Gastroesophageal sphincter (tissue), 4 donors: ENCODE measurements around the gene CDK5R2. TPM values are rescaled to one million over a fixed set of nuclear protein-coding genes. Genes with fewer than 3 reads are reported as not detected.

Experiments used
- ATAC-seq: fragments of 150-250 bp; one replicate; pipeline ENCODE4 v1.9.1; 2016; ENCODE audit warnings: mild to moderate bottlenecking, moderate library complexity
- H3K27ac ChIP-seq, 4 donors: fragments of 200-600 bp; sonication (generic) in 3 of 4; 1 replicate in 3 of 4; 2 replicates in 1 of 4; pipeline ENCODE4 v1.5.1; 2016 to 2019
- H3K27me3 ChIP-seq: fragments of 200-600 bp; sonication (generic); one replicate; pipeline ENCODE4 v1.5.1; 2019
- H3K36me3 ChIP-seq, 2 donors: fragments of 200-600 bp; sonication (generic); one replicate each; pipeline ENCODE4 v1.5.1; 2019; ENCODE audit warnings: control low read depth in 1 of 2
- H3K4me1 ChIP-seq, 3 donors: fragments of 200-600 bp; sonication (generic); 1 replicate in 2 of 3; 2 replicates in 1 of 3; pipeline ENCODE4 v1.5.1; 2016 to 2019; ENCODE audit warnings: control low read depth in 2 of 3
- H3K4me3 ChIP-seq, 2 donors: fragments of 200-600 bp; sonication (generic); one replicate each; pipeline ENCODE4 v1.5.1; 2019; ENCODE audit warnings: mild to moderate bottlenecking in 1 of 2, moderate library complexity in 1 of 2
- H3K9me3 ChIP-seq, 3 donors: fragments of 200-600 bp; sonication (generic); one replicate each; pipeline ENCODE4 v1.5.1; 2017 to 2019; ENCODE audit warnings: control low read depth in 2 of 3
- CTCF ChIP-seq, 4 experiments: fragments of 200-600 bp in 2 of 4; fragments of 450-650 bp in 2 of 4; sonication (generic) in 1 of 4; IDR thresholded peaks; one replicate each; pipeline ENCODE4 v1.5.1; 2017 to 2019; ENCODE audit warnings: antibody characterized with exemption in 4 of 4, mild to moderate bottlenecking in 2 of 4, moderate library complexity in 2 of 4
- EP300 ChIP-seq: sonication (generic); formaldehyde crosslinking; IDR thresholded peaks from one replicate; pipeline ENCODE4 v1.6.1; 2017; ENCODE audit warnings: antibody characterized with exemption, mild to moderate bottlenecking
- POLR2A ChIP-seq, 2 donors: fragments of 450-650 bp; IDR thresholded peaks; one replicate each; pipeline ENCODE4 v1.6.1; 2017; ENCODE audit warnings: antibody characterized with exemption in 2 of 2, mild to moderate bottlenecking in 2 of 2, moderate library complexity in 1 of 2
- POLR2AphosphoS5 ChIP-seq: sonication (generic); formaldehyde crosslinking; IDR thresholded peaks from one replicate; pipeline ENCODE4 v1.6.1; 2017; ENCODE audit warnings: antibody characterized with exemption
- WGBS, 2 donors: methylation state at CpG; one replicate each; pipeline ENCODE4 v1.1.5; 2018; ENCODE audit warnings: low coverage in 1 of 2; 5-methylcytosine and 5-hydroxymethylcytosine counted together
- total RNA-seq, 4 donors: library from RNA; depleted of rRNA; stranded (reverse); fragments of >200 nt; gene quantifications; one replicate each; pipeline ENCODE4 v1.1.0, GENCODE V29; 2016

The CDK5R2 gene
- total RNA-seq, 4 donors from 2014 or later, result 0.27 to 0.35 TPM; not detected in 2

DNA sequence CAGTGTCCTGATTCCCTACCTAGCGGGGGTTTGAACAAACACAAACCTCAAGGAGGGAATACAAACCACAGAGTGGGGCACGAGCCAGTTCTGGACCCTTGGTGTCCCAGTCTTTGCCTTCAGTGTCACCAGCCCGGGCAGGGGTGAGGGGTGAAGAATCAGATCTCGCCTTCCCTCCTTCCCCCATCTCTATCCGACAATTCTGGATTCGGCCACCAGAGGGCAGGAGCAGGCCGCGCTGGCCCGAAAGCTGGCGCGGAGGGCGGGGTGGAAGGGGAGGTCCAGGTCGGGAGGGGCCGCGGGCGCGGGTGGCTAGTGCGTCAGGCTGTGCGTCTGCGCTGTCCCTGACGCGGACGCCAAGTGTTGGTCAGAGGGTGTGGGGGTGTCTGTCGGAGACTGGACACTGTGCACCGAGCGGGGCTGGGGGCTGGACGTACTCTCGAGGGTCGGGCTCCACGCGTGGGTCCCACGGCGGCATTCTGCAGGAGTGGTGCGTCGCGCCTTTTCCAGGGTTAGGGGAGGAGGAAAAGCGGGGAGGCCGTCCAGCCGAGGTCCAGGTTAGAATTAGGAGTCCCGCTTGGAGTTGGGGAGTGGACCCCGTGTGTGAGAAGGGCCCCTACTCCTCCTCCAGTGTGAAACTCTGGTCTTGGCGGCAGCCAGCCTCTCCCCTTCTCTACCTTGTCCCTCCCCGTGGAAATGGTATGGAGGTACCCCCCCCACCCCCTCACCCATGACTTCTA is 36.7 kb downstream of the CDK5R2 start:
- TF ChIP-seq POLR2AphosphoS5, result peak; percentile 45
- no peak for TF ChIP-seq EP300
- peak in 1 of 2 donors; percentile 11 for TF ChIP-seq POLR2A (IDR thresholded peaks at IDR 0.05)
- peak in 3 of 4 experiments; percentile 76 to 94 (median 88) for TF ChIP-seq CTCF (IDR thresholded peaks at IDR 0.05)
- WGBS, 2 donors, result 5% methylated on average over 17 of the region's 43 CpGs; no CpG with 5 or more reads in 1 of the 2 donors
- peak overlapping the region in 1 of 2 donors; percentile 45 for H3K4me3 ChIP-seq
- H3K4me1 ChIP-seq, result peaks cover 0 to 33% (median 21%) of the 10 kb centered on the region in 3 donors
- H3K36me3 ChIP-seq, result no peaks in the 10 kb centered on the region
- peak; percentile 93 for ATAC-seq
- peaks cover 98% of the 10 kb centered on the region for H3K27me3 ChIP-seq
- H3K9me3 ChIP-seq, result no peaks in the 10 kb centered on the region
- H3K27ac ChIP-seq, result peak overlapping the region in 1 of 4 donors; percentile 24

GRCh38 chr2:218996937-218997336 is 37.5 kb downstream of the CDK5R2 start:
- H3K4me1 ChIP-seq, result peaks cover 0 to 40% (median 29%) of the 10 kb centered on the region in 3 donors
- no peaks in the 10 kb centered on the region for H3K9me3 ChIP-seq
- H3K27ac ChIP-seq, result no peak overlapping the region
- 60 to 80% methylated on average over 1 of the region's 4 CpGs for WGBS, 2 donors
- H3K36me3 ChIP-seq, result no peaks in the 10 kb centered on the region
- no peak for TF ChIP-seq POLR2A (IDR thresholded peaks at IDR 0.05)
- no peak for TF ChIP-seq EP300
- TF ChIP-seq CTCF (IDR thresholded peaks at IDR 0.05), result no peak
- no peak for TF ChIP-seq POLR2AphosphoS5
- peaks cover 98% of the 10 kb centered on the region for H3K27me3 ChIP-seq
- no peak for ATAC-seq
- no peak overlapping the region for H3K4me3 ChIP-seq

DNA sequence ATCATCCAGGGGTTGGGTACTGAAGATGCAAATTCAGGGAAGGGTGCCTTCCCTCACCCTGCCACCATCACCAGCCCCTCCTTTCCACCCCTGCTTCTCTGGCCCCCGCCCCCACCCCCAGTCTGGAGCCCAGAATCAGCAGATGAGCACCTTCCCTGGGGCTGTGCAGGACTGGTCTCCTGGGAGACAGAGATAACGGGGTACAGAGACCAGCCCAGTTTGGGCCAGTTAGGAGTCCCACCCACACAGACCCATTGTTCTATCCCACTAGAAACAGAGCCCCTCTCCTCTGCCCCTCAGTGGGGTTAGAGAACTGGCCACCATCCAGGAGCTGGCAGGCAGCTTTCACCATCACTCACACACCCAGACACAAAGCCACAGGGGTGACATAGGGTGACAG is 38.3 kb downstream of the CDK5R2 start:
- Histone ChIP-seq H3K36me3 (no peaks in the 10 kb centered on the region), H3K4me3 (no peak overlapping the region), H3K9me3 (no peaks in the 10 kb centered on the region), H3K27me3 (peaks cover 98% of the 10 kb centered on the region), H3K27ac (no peak overlapping the region), H3K4me1 (peaks cover 0 to 46% (median 36%) of the 10 kb centered on the region in 3 donors)
- WGBS, 2 donors, result no CpG with 5 or more reads among the region's 2 CpGs
- no peak for ATAC-seq
- TF ChIP-seq EP300 (no peak), POLR2AphosphoS5 (no peak), POLR2A (IDR thresholded peaks at IDR 0.05) (no peak), CTCF (IDR thresholded peaks at IDR 0.05) (no peak)

DNA sequence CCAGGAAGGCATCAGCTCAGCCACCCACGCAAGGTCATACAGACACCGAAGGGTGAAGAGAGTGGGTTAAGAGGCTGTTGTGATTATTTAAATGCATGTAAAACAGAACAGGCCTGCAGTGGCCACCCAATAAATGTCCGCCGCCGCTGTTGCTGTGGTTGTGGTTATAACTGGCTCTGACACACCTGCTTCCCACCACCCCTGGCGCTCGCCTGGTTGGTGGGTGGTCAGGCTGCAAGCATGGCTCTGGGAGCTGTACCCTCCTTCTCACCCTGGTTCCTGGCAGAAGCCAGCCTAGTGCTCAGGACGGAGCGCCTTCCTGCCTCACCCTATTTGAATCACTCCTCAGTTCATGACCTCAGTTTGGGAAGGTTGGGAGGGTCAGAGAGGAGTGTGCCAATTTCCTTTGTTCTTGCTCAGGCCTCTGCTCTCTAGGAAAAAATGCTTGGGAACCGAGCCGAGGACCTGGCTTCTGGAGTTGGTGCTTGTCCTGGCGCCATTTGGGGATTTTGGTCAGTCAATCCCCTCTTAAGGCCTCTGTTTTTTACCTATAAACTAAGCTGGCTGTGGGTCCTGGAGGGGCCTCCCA is 39.0 kb downstream of the CDK5R2 start:
- no peaks in the 10 kb centered on the region for H3K36me3 ChIP-seq
- H3K27me3 ChIP-seq, result peaks cover 98% of the 10 kb centered on the region
- no peak overlapping the region for H3K27ac ChIP-seq
- no peak for ATAC-seq
- TF ChIP-seq CTCF (IDR thresholded peaks at IDR 0.05), result no peak
- no peak for TF ChIP-seq POLR2A (IDR thresholded peaks at IDR 0.05)
- no peak for TF ChIP-seq EP300
- no peak for TF ChIP-seq POLR2AphosphoS5
- H3K4me3 ChIP-seq, result no peak overlapping the region
- H3K4me1 ChIP-seq, result peaks cover 0 to 45% (median 33%) of the 10 kb centered on the region in 3 donors
- 56 to 84% methylated on average over 7 to 10 of the region's 12 CpGs for WGBS, 2 donors
- H3K9me3 ChIP-seq, result no peaks in the 10 kb centered on the region
